ENCODE data around the gene BTG4.

DNA sequence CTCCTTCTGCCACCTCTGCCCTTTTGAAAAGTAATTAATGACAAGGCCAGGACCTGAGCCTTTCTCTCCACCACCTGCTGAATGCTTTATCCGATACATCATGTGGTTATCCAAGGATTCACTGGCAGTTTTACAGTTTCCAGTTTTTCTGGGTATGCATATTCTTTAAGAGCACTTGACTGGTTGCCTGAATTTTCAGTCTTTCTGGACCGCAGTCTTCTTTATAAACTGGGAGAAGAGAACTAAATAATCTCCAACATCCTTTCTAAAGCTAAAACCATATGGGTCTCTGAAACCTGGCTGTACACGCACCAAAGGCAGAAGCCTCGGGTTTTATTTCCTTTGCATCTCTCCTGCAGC lies 65.1 kb downstream of the BTG4 start:
- TF ChIP-seq CTCF (IDR thresholded peaks at IDR 0.05; ENCODE audit: insufficient read depth, low read depth, low read length) = no peak
- TF ChIP-seq EZH2 (IDR thresholded peaks at IDR 0.05; ENCODE audit: insufficient read depth, low read length) = no peak
